Bronchial epithelial cell (primary cell): Measurements from ENCODE around the gene HMMR. TPM values are rescaled to one million over a fixed set of nuclear protein-coding genes. Genes with fewer than 3 reads are reported as not detected.

Experiments used
- DNase-seq: peaks from one replicate; pipeline ENCODE4 v3.0.0-alpha.2; 2010; ENCODE audit warnings: low read depth
- FAIRE-seq: peaks from 2 replicates; lab custom pipeline; 2011; peaks lifted over from hg19 to GRCh38; lab: Jason Lieb, UNC
- H3K27me3 ChIP-seq: 2 replicates; pipeline ENCODE4 v1.5.1; 2011; ENCODE audit warnings: low read length; ENCODE audit not compliant: control insufficient read depth, insufficient read depth
- H3K36me3 ChIP-seq: 2 replicates; pipeline ENCODE4 v1.5.1; 2011; ENCODE audit warnings: low read length; ENCODE audit not compliant: control insufficient read depth, insufficient read depth
- H3K4me3 ChIP-seq: 2 replicates; pipeline ENCODE4 v1.5.1; 2011; ENCODE audit warnings: mild to moderate bottlenecking, low read depth, low read length, control low read depth
- CTCF ChIP-seq: IDR thresholded peaks from 2 replicates; pipeline ENCODE4 v1.5.1; 2011; ENCODE audit warnings: mild to moderate bottlenecking, moderate library complexity, low read length, control low read depth, inconsistent platforms; ENCODE audit not compliant: insufficient read depth, severe bottlenecking
- total RNA-seq: library from RNA; depleted of rRNA; stranded (reverse); fragments of >200 nt; gene quantifications from 2 replicates; pipeline ENCODE4 v1.2.1, GENCODE V29; 2014

HMMR gene
- total RNA-seq, 1 donor from 2014 or later = 0.53 TPM

GRCh38 chr5:163506726-163507125, 46.3 kb downstream of the HMMR start:
- DNase-seq (peak; percentile 73), FAIRE-seq (no peak)
- TF ChIP-seq CTCF = no peak
- Histone ChIP-seq H3K4me3 (peak overlapping the region; percentile 77), H3K27me3 (no peaks in the 10 kb centered on the region), H3K36me3 (no peaks in the 10 kb centered on the region)

GRCh38 chr5:163508753-163509152, 48.3 kb downstream of the HMMR start:
- no peaks in the 10 kb centered on the region for H3K27me3 ChIP-seq
- TF ChIP-seq CTCF = no peak
- H3K4me3 ChIP-seq = peak overlapping the region; percentile 10
- peaks cover 4% of the 10 kb centered on the region for H3K36me3 ChIP-seq
- FAIRE-seq (no peak), DNase-seq (no peak)

- peak overlapping the region; percentile 10 for H3K4me3 ChIP-seq
- TF ChIP-seq CTCF = no peak
- FAIRE-seq (no peak), DNase-seq (peak; percentile 97)
- peaks cover 4% of the 10 kb centered on the region for H3K36me3 ChIP-seq
- H3K27me3 ChIP-seq = no peaks in the 10 kb centered on the region
Observed at GRCh38 chr5:163509291-163509951, 49.0 kb downstream of the HMMR start.

- TF ChIP-seq CTCF = no peak
- H3K36me3 ChIP-seq = peaks cover 9% of the 10 kb centered on the region
- DNase-seq (no peak), FAIRE-seq (no peak)
- no peaks in the 10 kb centered on the region for H3K27me3 ChIP-seq
- H3K4me3 ChIP-seq = no peak overlapping the region
Observed at GRCh38 chr5:163512526-163512925, 52.1 kb downstream of the HMMR start.

GRCh38 chr5:163525096-163525495, 64.7 kb downstream of the HMMR start:
- Histone ChIP-seq H3K36me3 (no peaks in the 10 kb centered on the region), H3K27me3 (no peaks in the 10 kb centered on the region), H3K4me3 (no peak overlapping the region)
- DNase-seq = no peak
- no peak for FAIRE-seq
- no peak for TF ChIP-seq CTCF

GRCh38 chr5:163529698-163530097, 69.3 kb downstream of the HMMR start:
- DNase-seq (no peak), FAIRE-seq (no peak)
- Histone ChIP-seq H3K27me3 (no peaks in the 10 kb centered on the region), H3K4me3 (no peak overlapping the region), H3K36me3 (no peaks in the 10 kb centered on the region)
- TF ChIP-seq CTCF = no peak
